K562 (cell line): Measurements from ENCODE around the gene ZNF574. TPM values are rescaled to one million over a fixed set of nuclear protein-coding genes. Genes with fewer than 3 reads are reported as not detected.

Experiments used
- AFF1 ChIP-seq, 2 experiments: fragments of 450-650 bp; IDR thresholded peaks; 2 replicates each; pipeline ENCODE4 v1.6.1; 2018; ENCODE audit warnings: mild to moderate bottlenecking in 2 of 2, low read depth in 1 of 2; ENCODE audit not compliant: partially characterized antibody in 2 of 2
- HIVEP1 ChIP-seq: fragments of 250-450 bp; sonication (Bioruptor Pico); IDR thresholded peaks from 2 replicates; pipeline ENCODE4 v1.4.0; 2020; ENCODE audit warnings: mild to moderate bottlenecking
- RCOR1 ChIP-seq, 2 experiments: IDR thresholded peaks; 2 replicates each; pipeline ENCODE4 v1.6.1; 2012; ENCODE audit warnings: low read depth in 2 of 2, low read length in 2 of 2, borderline replicate concordance in 1 of 2, improper control_type of control experiment in 1 of 2
- REST ChIP-seq, 2 experiments: fragments of 450-650 bp; formaldehyde crosslinking in 1 of 2; IDR thresholded peaks; 2 replicates each; pipeline versions ENCODE4 v1.4.0 to v1.6.1; 2014 to 2020; ENCODE audit warnings: mild to moderate bottlenecking in 2 of 2, borderline replicate concordance in 1 of 2, low read depth in 1 of 2
- TAF9B ChIP-seq: fragments of 450-650 bp; IDR thresholded peaks from 2 replicates; pipeline ENCODE4 v1.6.1; 2018; ENCODE audit warnings: mild to moderate bottlenecking; ENCODE audit not compliant: partially characterized antibody
- TBL1XR1 ChIP-seq, 2 experiments: IDR thresholded peaks; 2 replicates each; pipeline ENCODE4 v1.6.1; 2012; ENCODE audit warnings: improper control_type of control experiment in 2 of 2, low read length in 2 of 2, mild to moderate bottlenecking in 1 of 2
- U2AF1 ChIP-seq: fragments of 200-400 bp; formaldehyde crosslinking; optimal IDR thresholded peaks from 2 replicates; pipeline ENCODE3; 2017; ENCODE audit warnings: mild to moderate bottlenecking, low read depth, low read length, moderate library complexity
- ZFP1 ChIP-seq: fragments of 450-650 bp; formaldehyde crosslinking; IDR thresholded peaks from 2 replicates; pipeline ENCODE4 v1.4.0; 2020; ENCODE audit warnings: mild to moderate bottlenecking, mixed read lengths
- ZNF398 ChIP-seq: fragments of 250-450 bp; sonication (Bioruptor Pico); IDR thresholded peaks from 2 replicates; pipeline ENCODE4 v1.8.0; 2021; ENCODE audit warnings: moderate library complexity, mild to moderate bottlenecking, inconsistent platforms
- polyA plus RNA-seq, 8 experiments: library from polyadenylated mRNA; depleted of rRNA in 4 of 8; stranded (reverse) in 5 of 8; unstranded in 3 of 8; fragments of >200 nt; fragmentation: Nextera tagmentation in 2 of 8; fragmentation: Illumina TruSeq in 1 of 8; extraction: Ambion mirVana in 2 of 8; extraction: Trizol in 1 of 8; gene quantifications; 2 replicates each; pipeline versions ENCODE4 v1.2.1 to v1.2.3, GENCODE V29; 2011 to 2014; ENCODE audit warnings: inconsistent platforms in 1 of 8, missing spikeins in 1 of 8
- total RNA-seq, 7 experiments: library from RNA; depleted of rRNA in 6 of 7; stranded (reverse); fragments of >200 nt in 6 of 7; fragmentation: Illumina TruSeq in 2 of 7; extraction: Trizol in 2 of 7; gene quantifications; 2 replicates each; pipeline versions ENCODE4 v1.2.1 to v1.2.3, GENCODE V29; 2011 to 2021; ENCODE audit warnings: low replicate concordance in 1 of 7

Gene ZNF574
- total and polyA plus RNA-seq, 9 of the 15 experiments (the other 6 are each of a cell fraction or from before 2014, with no cell fraction given) = 0.24 to 20.7 (median 8.4) TPM

- TF ChIP-seq REST (IDR thresholded peaks at IDR 0.05; ENCODE audit: borderline replicate concordance) (peak; percentile 90), REST (CRISPR knock-in tag; IDR thresholded peaks at IDR 0.05; ENCODE audit: low read depth) (no peak), HIVEP1 (CRISPR knock-in tag) (no peak), TAF9B (no peak), RCOR1 (IDR thresholded peaks at IDR 0.05; ENCODE audit: borderline replicate concordance in 1 of 2, low read depth in 2 of 2, low read length in 2 of 2) (peak in 1 of 2 experiments; percentile 61; a peak in 1 of 4 replicates), ZNF398 (CRISPR knock-in tag) (no peak), AFF1 (IDR thresholded peaks at IDR 0.05; ENCODE audit: low read depth in 1 of 2, partially characterized antibody in 2 of 2) (no peak), U2AF1 (no peak), TBL1XR1 (IDR thresholded peaks at IDR 0.05; ENCODE audit: low read length in 2 of 2) (0 out of 4 replicates have a peak, but pooled peaks of 1 of the 2 experiments have one; percentile 24), ZFP1 (CRISPR knock-in tag) (no peak)
Measured at GRCh38 chr19:42108527-42109389, 32.8 kb downstream of the ZNF574 start (continued).
